OCI-LY7 (cell line): ENCODE measurements around the gene GALNT12. TPM values are rescaled to one million over a fixed set of nuclear protein-coding genes. Genes with fewer than 3 reads are reported as not detected.

ENCODE experiments used
- BruUV-seq: library from RNA; stranded (reverse); fragments of 400-500 nt; replicated peaks from 2 replicates; lab custom pipeline; 2021; lab: Mats Ljungman, UMichigan
- CTCF ChIA-PET: fragments of 300-600 bp; sonication (Branson Sonifier 250); formaldehyde crosslinking; loops from one replicate; lab custom pipeline; 2022; ENCODE audit warnings: antibody characterized with exemption; ENCODE audit not compliant: unreplicated experiment; lab: Charles Lee
- POLR2A ChIA-PET: fragments of 300-600 bp; sonication (Branson Sonifier 250); formaldehyde crosslinking; loops from one replicate; lab custom pipeline; 2022; ENCODE audit warnings: antibody characterized with exemption; lab: Charles Lee
- DNase-seq: peaks from one replicate; pipeline ENCODE4 v3.0.0-alpha.2; 2015; ENCODE audit warnings: low spot score
- H2AFZ ChIP-seq: fragments of 200-600 bp; sonication (generic), shearing (Covaris generic); 2 replicates; pipeline ENCODE4 v1.6.1; 2014; ENCODE audit warnings: mild to moderate bottlenecking, antibody characterized with exemption, low read length, moderate library complexity
- H3K27ac ChIP-seq: fragments of 200-600 bp; sonication (generic); 2 replicates; pipeline ENCODE4 v1.5.1; 2014; ENCODE audit warnings: mixed run types, low read depth, mild to moderate bottlenecking, moderate library complexity, low read length, inconsistent platforms; ENCODE audit not compliant: poor library complexity, severe bottlenecking
- H3K36me3 ChIP-seq: fragments of 200-600 bp; sonication (generic); 2 replicates; pipeline ENCODE4 v1.6.1; 2014; ENCODE audit warnings: mild to moderate bottlenecking, antibody characterized with exemption, low read length, moderate library complexity, mixed read lengths; ENCODE audit not compliant: insufficient read depth
- H3K4me1 ChIP-seq: fragments of 200-600 bp; sonication (generic); 2 replicates; pipeline ENCODE4 v1.5.1; 2014; ENCODE audit warnings: mild to moderate bottlenecking, low read length; ENCODE audit not compliant: insufficient read depth, poor library complexity, severe bottlenecking
- H3K4me2 ChIP-seq: fragments of 200-600 bp; sonication (generic); 2 replicates; pipeline ENCODE4 v1.6.1; 2014; ENCODE audit warnings: mild to moderate bottlenecking, low read length
- H3K4me3 ChIP-seq: fragments of 200-600 bp; sonication (generic); 2 replicates; pipeline ENCODE4 v1.5.1; 2014; ENCODE audit warnings: mild to moderate bottlenecking, low read depth, low read length; ENCODE audit not compliant: poor library complexity, severe bottlenecking
- H3K79me2 ChIP-seq: fragments of 200-600 bp; sonication (generic); 2 replicates; pipeline ENCODE4 v1.6.1; 2016; ENCODE audit warnings: low read depth, mild to moderate bottlenecking, low read length, moderate library complexity, mixed read lengths; ENCODE audit not compliant: insufficient read depth
- H3K9me2 ChIP-seq: fragments of 200-600 bp; sonication (generic); 2 replicates; pipeline ENCODE4 v1.6.1; 2016; ENCODE audit warnings: mild to moderate bottlenecking, low read length, mixed read lengths; ENCODE audit not compliant: insufficient read depth
- H3K9me3 ChIP-seq: fragments of 200-600 bp; sonication (generic); 2 replicates; pipeline ENCODE4 v1.6.1; 2014; ENCODE audit warnings: mild to moderate bottlenecking, mixed run types, low read length, mixed read lengths
- H4K20me1 ChIP-seq: fragments of 200-600 bp; sonication (generic); 2 replicates; pipeline ENCODE4 v1.6.1; 2014; ENCODE audit warnings: mild to moderate bottlenecking, antibody characterized with exemption, low read length, moderate library complexity, mixed read lengths; ENCODE audit not compliant: insufficient read depth
- CTCF ChIP-seq: fragments of 200-600 bp; sonication (generic); conservative IDR thresholded peaks from 2 replicates; pipeline ENCODE4 v1.5.1; 2014; ENCODE audit warnings: mild to moderate bottlenecking, antibody characterized with exemption, low read length, moderate library complexity, mixed read lengths
- EZH2phosphoT487 ChIP-seq: fragments of 200-600 bp; sonication (generic); IDR thresholded peaks from 2 replicates; pipeline ENCODE4 v1.6.1; 2018; ENCODE audit warnings: low read depth, borderline replicate concordance, mild to moderate bottlenecking, mixed run types, antibody characterized with exemption, low read length, moderate library complexity, mixed read lengths
- intact Hi-C: fragments of 100-400 bp; cut with micrococcal nuclease; formaldehyde crosslinking; loops from one replicate; pipeline ENCODE4 v1.10.0; 2022; ENCODE audit not compliant: unreplicated experiment
- total RNA-seq, 2 experiments: library from RNA; depleted of rRNA in 1 of 2; stranded (reverse); fragments of >200 nt in 1 of 2; shearing (Covaris generic) in 1 of 2; gene quantifications; 2 replicates each; pipeline ENCODE4 v1.2.3, GENCODE V29; 2014 to 2022

GALNT12 gene
- total RNA-seq, 2 experiments from 2014 or later, result 5.5 to 9.7 TPM

GRCh38 chr9:98870782-98871557 is 63.5 kb downstream of the GALNT12 start:
- DNase-seq, result no peak
- Histone ChIP-seq H4K20me1 (no peaks in the 10 kb centered on the region), H3K4me2 (no peak overlapping the region), H3K27ac (no peak overlapping the region), H3K4me1 (no peaks in the 10 kb centered on the region), H2AFZ (no peak overlapping the region), H3K9me3 (no peaks in the 10 kb centered on the region), H3K4me3 (no peak overlapping the region), H3K79me2 (no peaks in the 10 kb centered on the region), H3K36me3 (no peaks in the 10 kb centered on the region), H3K9me2 (no peaks in the 10 kb centered on the region)
- no TSS peak for BruUV-seq
- TF ChIP-seq CTCF (no peak), EZH2phosphoT487 (no peak)
- POLR2A ChIA-PET, result interaction anchor here (0.9 kb wide), 1 partner anchor 46 kb away, joined by 3 read pairs; no protein-coding TSS in a partner anchor
- CTCF ChIA-PET, result no interaction called here
- intact Hi-C loops, result no loop called here

- POLR2A ChIA-PET, result interaction anchor here (0.9 kb wide), 1 partner anchor 47 kb away, joined by 3 read pairs; no protein-coding TSS in a partner anchor
- no peak overlapping the region for H2AFZ ChIP-seq
Measured at GRCh38 chr9:98871558-98872065, 64.1 kb downstream of the GALNT12 start.

More at GRCh38 chr9:98871558-98872065, 64.1 kb downstream of the GALNT12 start:
- Histone ChIP-seq H3K9me3 (no peaks in the 10 kb centered on the region), H3K79me2 (no peaks in the 10 kb centered on the region), H3K27ac (no peak overlapping the region), H3K4me3 (no peak overlapping the region), H3K4me1 (no peaks in the 10 kb centered on the region), H4K20me1 (no peaks in the 10 kb centered on the region), H3K36me3 (no peaks in the 10 kb centered on the region), H3K9me2 (no peaks in the 10 kb centered on the region), H3K4me2 (no peak overlapping the region)
- TF ChIP-seq EZH2phosphoT487 (no peak), CTCF (no peak)
- CTCF ChIA-PET, result no interaction called here
- BruUV-seq, result no TSS peak
- no peak for DNase-seq
- intact Hi-C loops, result no loop called here
